ENCODE results near the gene SUSD6.

Gene SUSD6

DNA sequence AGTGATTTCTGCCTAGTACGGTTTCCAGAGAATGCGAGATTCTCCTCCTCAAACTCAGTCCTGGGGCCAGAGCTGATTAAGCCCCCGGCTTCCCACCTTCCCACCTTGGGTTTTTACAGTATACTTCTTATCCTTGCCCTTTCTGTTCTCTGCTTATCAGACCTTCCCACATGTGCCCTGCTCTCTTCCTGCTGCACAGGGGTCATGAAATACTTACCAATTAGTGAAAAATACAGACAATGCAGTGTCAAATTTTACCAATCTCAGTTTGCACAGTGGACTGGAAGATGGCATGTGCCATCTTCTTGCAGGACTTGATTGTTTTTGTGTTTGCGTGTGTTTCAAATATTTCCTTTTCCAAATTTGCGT lies 14.7 kb downstream of the SUSD6 start:
- DNase-seq (ENCODE audit: low read depth): no peak

DNA sequence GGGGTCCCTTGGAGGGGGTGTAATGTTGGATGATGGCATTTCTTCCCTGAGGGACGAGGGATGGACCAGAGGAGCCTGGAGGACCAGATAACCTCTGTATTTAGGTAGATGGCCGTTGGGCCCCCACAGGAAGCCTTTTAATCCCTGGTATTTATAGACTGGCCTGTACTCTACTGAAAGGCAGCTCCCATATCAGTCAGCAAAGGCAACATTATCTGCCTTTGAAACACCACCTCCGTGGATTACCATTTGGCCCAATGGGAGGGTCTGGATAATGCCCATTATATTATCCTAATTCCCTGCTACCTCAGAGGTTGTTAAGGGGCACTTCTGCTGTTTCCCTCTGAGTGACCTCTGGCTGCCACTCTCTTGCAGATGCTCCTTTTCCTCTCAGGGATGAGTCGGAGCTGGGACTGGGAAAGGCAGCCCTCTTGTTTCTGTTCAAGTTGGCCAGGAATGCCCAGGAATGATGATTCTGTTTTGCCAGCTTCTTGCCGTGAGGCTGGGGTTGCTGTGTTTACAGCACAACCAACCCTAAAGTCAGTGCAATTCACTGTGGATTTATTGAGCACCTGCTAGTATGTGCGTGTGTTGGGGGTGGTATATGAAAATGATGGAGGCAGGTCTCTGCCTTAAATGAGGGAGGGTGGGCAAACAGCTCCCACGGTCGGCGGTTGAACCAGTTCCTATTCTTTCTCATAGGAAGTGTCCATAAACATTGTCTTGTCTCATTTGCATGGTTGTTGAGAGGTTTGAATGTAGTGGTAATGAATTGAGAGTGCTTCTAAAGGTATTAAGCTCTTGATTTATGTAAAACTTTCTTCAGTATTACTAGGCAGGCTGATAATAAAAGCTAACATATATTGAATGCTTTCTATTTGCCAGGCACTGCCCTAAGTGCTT lies 18.1 kb downstream of the SUSD6 start:
- H3K4me3 ChIP-seq (ENCODE audit: control insufficient read depth, low read depth, low read length): no peak overlapping the region
- TF ChIP-seq, protein P1, sequence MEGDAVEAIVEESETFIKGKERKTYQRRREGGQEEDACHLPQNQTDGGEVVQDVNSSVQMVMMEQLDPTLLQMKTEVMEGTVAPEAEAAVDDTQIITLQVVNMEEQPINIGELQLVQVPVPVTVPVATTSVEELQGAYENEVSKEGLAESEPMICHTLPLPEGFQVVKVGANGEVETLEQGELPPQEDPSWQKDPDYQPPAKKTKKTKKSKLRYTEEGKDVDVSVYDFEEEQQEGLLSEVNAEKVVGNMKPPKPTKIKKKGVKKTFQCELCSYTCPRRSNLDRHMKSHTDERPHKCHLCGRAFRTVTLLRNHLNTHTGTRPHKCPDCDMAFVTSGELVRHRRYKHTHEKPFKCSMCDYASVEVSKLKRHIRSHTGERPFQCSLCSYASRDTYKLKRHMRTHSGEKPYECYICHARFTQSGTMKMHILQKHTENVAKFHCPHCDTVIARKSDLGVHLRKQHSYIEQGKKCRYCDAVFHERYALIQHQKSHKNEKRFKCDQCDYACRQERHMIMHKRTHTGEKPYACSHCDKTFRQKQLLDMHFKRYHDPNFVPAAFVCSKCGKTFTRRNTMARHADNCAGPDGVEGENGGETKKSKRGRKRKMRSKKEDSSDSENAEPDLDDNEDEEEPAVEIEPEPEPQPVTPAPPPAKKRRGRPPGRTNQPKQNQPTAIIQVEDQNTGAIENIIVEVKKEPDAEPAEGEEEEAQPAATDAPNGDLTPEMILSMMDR (IDR thresholded peaks at IDR 0.05; ENCODE audit: control insufficient read depth, insufficient read depth, low read depth, low read length, missing control alignments): no peak
- DNase-seq (ENCODE audit: low read depth): no peak

More for the DNA sequence above, 14.7 kb downstream of the SUSD6 start:
- no peak overlapping the region for H3K4me3 ChIP-seq (ENCODE audit: control insufficient read depth, low read depth, low read length)
- TF ChIP-seq, protein P1 (IDR thresholded peaks at IDR 0.05; ENCODE audit: control insufficient read depth, insufficient read depth, low read depth, low read length, missing control alignments): no peak

DNA sequence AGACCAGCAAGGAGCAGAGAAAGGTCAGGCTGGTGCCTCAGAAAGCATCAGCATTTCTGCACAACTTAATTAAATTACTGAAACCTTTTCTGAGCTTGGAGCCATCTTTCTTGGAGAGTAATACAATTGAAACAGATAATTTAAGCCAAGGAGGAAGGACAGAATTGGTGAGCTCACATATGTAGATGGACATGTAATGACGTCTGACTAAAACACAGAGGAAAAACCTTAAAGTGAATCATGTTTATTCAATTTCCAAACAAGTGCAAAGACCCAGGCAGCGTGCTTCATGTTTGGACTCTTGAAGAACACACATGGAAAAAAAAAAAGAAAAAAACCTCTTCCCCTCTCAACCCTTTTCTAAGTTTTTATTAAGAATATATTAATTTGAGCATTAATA lies 19.0 kb downstream of the SUSD6 start:
- TF ChIP-seq, protein P1 (IDR thresholded peaks at IDR 0.05; ENCODE audit: control insufficient read depth, insufficient read depth, low read depth, low read length, missing control alignments): no peak
- DNase-seq (ENCODE audit: low read depth): no peak
- no peak overlapping the region for H3K4me3 ChIP-seq (ENCODE audit: control insufficient read depth, low read depth, low read length)

DNA sequence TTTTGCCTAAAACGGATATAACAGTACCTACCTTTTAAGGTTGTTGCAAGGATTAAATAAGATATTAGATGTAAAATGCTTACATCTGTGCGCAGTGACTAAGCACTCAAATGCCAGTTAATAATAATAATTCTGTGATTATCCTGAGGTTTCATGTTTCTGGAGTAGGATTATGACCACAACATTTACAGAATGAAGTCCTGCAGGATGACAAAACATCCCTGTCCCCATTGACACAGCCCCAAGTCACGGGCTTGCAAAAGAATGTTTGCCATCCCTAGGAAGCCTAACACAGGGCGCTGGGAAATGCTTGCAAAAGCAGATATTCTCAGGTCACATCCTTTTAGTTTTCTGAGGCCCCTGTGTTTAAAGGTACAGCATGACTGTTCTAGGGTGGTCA lies 20.1 kb downstream of the SUSD6 start:
- TF ChIP-seq, protein P1 (IDR thresholded peaks at IDR 0.05; ENCODE audit: control insufficient read depth, insufficient read depth, low read depth, low read length, missing control alignments): no peak
- H3K4me3 ChIP-seq (ENCODE audit: control insufficient read depth, low read depth, low read length): no peak overlapping the region
- DNase-seq (ENCODE audit: low read depth): no peak

DNA sequence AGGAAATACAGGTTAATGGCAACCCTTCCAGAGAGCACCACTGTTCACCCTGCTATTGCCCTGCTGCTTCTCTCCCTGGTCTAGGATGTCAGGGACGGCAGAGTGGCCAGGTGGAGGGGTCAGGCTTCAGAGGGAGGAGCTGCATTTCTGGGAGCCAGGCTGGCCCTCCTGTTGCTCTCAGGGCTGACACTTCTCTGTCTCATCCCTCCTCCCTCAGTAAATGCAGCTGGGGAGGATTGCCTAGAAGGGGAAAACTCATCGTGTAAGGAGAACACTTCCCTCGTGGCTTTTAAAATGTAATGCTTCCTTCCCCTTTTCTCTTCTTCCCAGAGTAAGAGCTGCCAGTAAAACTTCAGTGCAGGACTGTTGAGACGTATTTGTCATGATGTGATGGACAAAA lies 20.8 kb downstream of the SUSD6 start:
- H3K4me3 ChIP-seq (ENCODE audit: control insufficient read depth, low read depth, low read length): no peak overlapping the region
- DNase-seq (ENCODE audit: low read depth): no peak
- TF ChIP-seq, protein P1 (IDR thresholded peaks at IDR 0.05; ENCODE audit: control insufficient read depth, insufficient read depth, low read depth, low read length, missing control alignments): no peak

DNA sequence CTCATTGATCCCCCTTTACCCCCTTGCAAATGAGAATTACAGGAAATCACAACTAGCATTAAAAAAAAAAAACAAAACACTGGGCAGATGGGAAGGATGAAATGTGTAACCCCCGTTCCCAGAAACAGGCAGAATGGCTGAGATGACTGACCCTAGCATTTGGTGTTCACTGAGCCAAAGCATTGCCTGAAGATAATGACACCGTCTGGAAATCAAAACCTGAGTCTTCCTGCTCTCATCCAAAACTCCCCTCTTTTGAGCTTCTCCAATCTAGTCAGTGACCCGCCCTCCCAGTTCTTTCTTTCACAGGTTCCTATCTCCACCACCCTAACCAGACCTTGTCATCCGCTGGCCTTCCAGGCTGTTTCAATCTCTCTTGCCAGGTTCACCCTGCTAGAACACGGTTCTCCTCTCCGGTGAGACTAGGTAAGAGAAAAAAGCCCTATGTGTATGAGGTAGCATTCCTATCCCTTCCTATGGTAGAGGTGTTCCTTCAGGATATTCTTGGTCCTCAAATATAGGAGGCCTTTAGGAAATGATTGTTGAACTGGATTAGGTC lies 21.3 kb downstream of the SUSD6 start:
- DNase-seq (ENCODE audit: low read depth): no peak
- TF ChIP-seq, protein P1 (IDR thresholded peaks at IDR 0.05; ENCODE audit: control insufficient read depth, insufficient read depth, low read depth, low read length, missing control alignments): no peak
- H3K4me3 ChIP-seq (ENCODE audit: control insufficient read depth, low read depth, low read length): no peak overlapping the region
